BJ (cell line): ENCODE results near the gene CYB5R2. TPM values are rescaled to one million over a fixed set of nuclear protein-coding genes. Genes with fewer than 3 reads are reported as not detected.

Experiments
- CTCF ChIA-PET: fragments of 350-600 bp; formaldehyde crosslinking; extraction: SDS; loops from one replicate; lab custom pipeline; 2021; ENCODE audit warnings: antibody characterized with exemption, inconsistent platforms; lab: Yijun Ruan, JAX
- POLR2A ChIA-PET: fragments of 300-600 bp; sonication (Branson Sonifier 250); formaldehyde crosslinking; extraction: SDS; loops from one replicate; lab custom pipeline; 2021; ENCODE audit warnings: antibody characterized with exemption; lab: Charles Lee
- DNase-seq: peaks from one replicate; pipeline ENCODE4 v3.0.0-alpha.2; 2011; ENCODE audit warnings: low read depth
- H3K27me3 ChIP-seq: 2 replicates; pipeline ENCODE4 v1.6.0; 2011; ENCODE audit warnings: low read length; ENCODE audit not compliant: control insufficient read depth, insufficient read depth
- H3K36me3 ChIP-seq: 2 replicates; pipeline ENCODE4 v1.5.1; 2011; ENCODE audit warnings: low read length; ENCODE audit not compliant: control insufficient read depth, insufficient read depth
- H3K4me3 ChIP-seq: 2 replicates; pipeline ENCODE4 v1.5.1; 2011; ENCODE audit warnings: low read depth, mild to moderate bottlenecking, control low read depth, low read length
- polyA plus RNA-seq: library from polyadenylated mRNA; depleted of rRNA; stranded (reverse); fragments of >200 nt; gene quantifications from 2 replicates; pipeline ENCODE4 v1.2.3, GENCODE V29; 2011
- TF ChIP-seq, protein P1 (sequence below): IDR thresholded peaks from 2 replicates; pipeline ENCODE4 v1.5.1; 2011; ENCODE audit warnings: low read depth, mild to moderate bottlenecking, control low read depth, inconsistent platforms, low read length, moderate library complexity; ENCODE audit not compliant: insufficient read depth

Gene CYB5R2
- polyA plus RNA-seq, 1 experiment, result 49.6 TPM

- ChIA-PET CTCF (interaction anchor here (0.7 to 2.4 kb wide), 16 partner anchors 9 to 731 kb away, joined by 3 to 18 read pairs (median 4); no protein-coding TSS in a partner anchor), POLR2A (no interaction called here)
Measured at GRCh38 chr11:7688238-7688826, 15.0 kb upstream of the CYB5R2 start.

GRCh38 chr11:7687386-7687785, 14.1 kb upstream of the CYB5R2 start:
- DNase-seq, result no peak
- Histone ChIP-seq H3K36me3 (no peaks in the 10 kb centered on the region), H3K27me3 (no peaks in the 10 kb centered on the region; the same call in 1 of the 2 replicates), H3K4me3 (no peak overlapping the region)
- CTCF ChIA-PET, result interaction anchor here (0.6 to 2.4 kb wide), 18 partner anchors 10 to 730 kb away, joined by 3 to 18 read pairs (median 4); no protein-coding TSS in a partner anchor
- TF ChIP-seq, protein P1, sequence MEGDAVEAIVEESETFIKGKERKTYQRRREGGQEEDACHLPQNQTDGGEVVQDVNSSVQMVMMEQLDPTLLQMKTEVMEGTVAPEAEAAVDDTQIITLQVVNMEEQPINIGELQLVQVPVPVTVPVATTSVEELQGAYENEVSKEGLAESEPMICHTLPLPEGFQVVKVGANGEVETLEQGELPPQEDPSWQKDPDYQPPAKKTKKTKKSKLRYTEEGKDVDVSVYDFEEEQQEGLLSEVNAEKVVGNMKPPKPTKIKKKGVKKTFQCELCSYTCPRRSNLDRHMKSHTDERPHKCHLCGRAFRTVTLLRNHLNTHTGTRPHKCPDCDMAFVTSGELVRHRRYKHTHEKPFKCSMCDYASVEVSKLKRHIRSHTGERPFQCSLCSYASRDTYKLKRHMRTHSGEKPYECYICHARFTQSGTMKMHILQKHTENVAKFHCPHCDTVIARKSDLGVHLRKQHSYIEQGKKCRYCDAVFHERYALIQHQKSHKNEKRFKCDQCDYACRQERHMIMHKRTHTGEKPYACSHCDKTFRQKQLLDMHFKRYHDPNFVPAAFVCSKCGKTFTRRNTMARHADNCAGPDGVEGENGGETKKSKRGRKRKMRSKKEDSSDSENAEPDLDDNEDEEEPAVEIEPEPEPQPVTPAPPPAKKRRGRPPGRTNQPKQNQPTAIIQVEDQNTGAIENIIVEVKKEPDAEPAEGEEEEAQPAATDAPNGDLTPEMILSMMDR, result no peak
- POLR2A ChIA-PET, result no interaction called here

More at GRCh38 chr11:7688238-7688826, 15.0 kb upstream of the CYB5R2 start:
- H3K27me3 ChIP-seq, result no peaks in the 10 kb centered on the region; the same call in 1 of the 2 replicates
- no peak for DNase-seq
- H3K4me3 ChIP-seq, result no peak overlapping the region
- TF ChIP-seq, protein P1, result peak; percentile 91
- no peaks in the 10 kb centered on the region for H3K36me3 ChIP-seq

DNA sequence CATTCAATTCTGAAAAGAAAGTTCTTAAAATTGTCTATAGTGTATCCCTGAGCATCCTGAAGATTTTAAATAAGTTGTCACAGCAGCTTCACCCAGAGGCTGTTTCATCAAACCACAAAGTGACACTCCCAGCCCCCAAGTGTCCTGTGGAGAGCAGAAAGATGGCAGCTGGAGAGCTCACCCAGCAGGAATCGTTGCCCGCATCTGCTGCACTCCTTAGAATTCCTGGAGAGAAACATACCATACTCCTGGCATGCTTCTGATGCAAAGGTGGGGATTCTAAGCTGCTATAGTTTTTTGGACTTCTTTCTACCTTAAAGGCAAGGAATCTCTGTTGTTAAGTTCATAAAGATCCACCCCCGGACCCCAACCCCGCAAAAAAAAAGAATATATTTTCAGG, 13.5 kb upstream of the CYB5R2 start:
- POLR2A ChIA-PET, result no interaction called here
- H3K36me3 ChIP-seq, result no peaks in the 10 kb centered on the region
- no peak overlapping the region for H3K4me3 ChIP-seq
- H3K27me3 ChIP-seq, result no peaks in the 10 kb centered on the region; the same call in 1 of the 2 replicates
- TF ChIP-seq, protein P1, result no peak
- no peak for DNase-seq
- CTCF ChIA-PET, result interaction anchor here (1.0 to 2.4 kb wide), 11 partner anchors 9 to 589 kb away, joined by 3 to 18 read pairs (median 5); no protein-coding TSS in a partner anchor

DNA sequence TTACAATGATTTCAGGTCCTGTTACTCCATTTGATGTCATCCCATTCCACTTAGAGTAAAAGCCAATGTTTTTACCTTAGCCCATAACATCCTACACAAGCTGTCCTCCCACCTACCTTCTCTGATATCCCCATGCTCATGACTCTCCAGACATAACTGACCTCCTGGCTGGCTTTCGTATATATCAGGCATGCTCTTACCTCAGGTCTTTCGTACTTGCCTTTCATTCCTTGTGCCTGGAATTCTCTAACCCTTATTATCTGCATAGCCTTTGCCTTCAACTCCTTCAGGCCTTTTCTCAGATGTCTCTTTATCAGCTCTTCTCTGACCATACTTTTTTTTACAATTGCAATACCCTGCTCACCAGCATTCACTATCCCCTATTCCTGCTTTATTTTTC, 10.3 kb upstream of the CYB5R2 start:
- ChIA-PET CTCF (no interaction called here), POLR2A (no interaction called here)
- DNase-seq, result no peak
- TF ChIP-seq, protein P1, result no peak
- no peak overlapping the region for H3K4me3 ChIP-seq
- no peaks in the 10 kb centered on the region; the same call in 1 of the 2 replicates for H3K27me3 ChIP-seq
- no peaks in the 10 kb centered on the region for H3K36me3 ChIP-seq

DNA sequence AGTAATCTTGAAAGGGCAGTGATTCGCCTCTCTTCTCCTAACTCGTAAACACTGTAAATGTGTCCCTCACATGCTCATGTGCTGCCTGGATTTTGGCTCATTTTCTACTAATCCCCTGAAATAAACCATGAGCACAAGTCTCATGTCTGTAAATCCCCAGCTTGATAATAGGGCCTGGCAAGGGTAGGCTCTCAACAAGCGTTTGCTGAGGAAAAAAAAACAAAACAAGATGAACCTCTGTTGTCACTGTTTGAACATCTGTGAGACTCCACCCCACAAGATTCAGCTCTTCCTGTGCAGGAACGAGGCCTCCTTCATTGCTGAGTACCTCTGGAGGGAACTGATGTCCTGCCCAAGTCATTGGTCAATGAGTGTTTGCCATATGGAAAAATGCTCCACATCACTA, 4.5 kb upstream of the CYB5R2 start:
- Histone ChIP-seq H3K4me3 (no peak overlapping the region), H3K36me3 (no peaks in the 10 kb centered on the region), H3K27me3 (no peaks in the 10 kb centered on the region)
- ChIA-PET POLR2A (interaction anchor here (0.6 to 0.7 kb wide), 2 partner anchors 126 to 222 kb away, joined by 4 to 5 read pairs; no protein-coding TSS in a partner anchor), CTCF (interaction anchor here (0.6 to 2.6 kb wide), 10 partner anchors 9 to 420 kb away, joined by 3 to 7 read pairs (median 4); no protein-coding TSS in a partner anchor)
- TF ChIP-seq, protein P1, result no peak
- DNase-seq, result no peak
